OCI-LY1 (cell line): Measurements from ENCODE around the gene CAVIN1.

ENCODE experiments used
- EZH2 ChIP-seq: fragments of 200-600 bp; sonication (generic), shearing (Covaris generic); IDR thresholded peaks from 2 replicates; pipeline ENCODE4 v1.8.0; 2017; ENCODE audit warnings: borderline replicate concordance, mixed run types, mild to moderate bottlenecking, antibody characterized with exemption, low read length, moderate library complexity, mixed read lengths
- TF ChIP-seq, protein P1 (sequence below): fragments of 200-600 bp; sonication (generic), shearing (Covaris generic); IDR thresholded peaks from 2 replicates; pipeline ENCODE4 v1.5.1; 2017; ENCODE audit warnings: mild to moderate bottlenecking, antibody characterized with exemption, low read length, moderate library complexity, mixed read lengths

DNA sequence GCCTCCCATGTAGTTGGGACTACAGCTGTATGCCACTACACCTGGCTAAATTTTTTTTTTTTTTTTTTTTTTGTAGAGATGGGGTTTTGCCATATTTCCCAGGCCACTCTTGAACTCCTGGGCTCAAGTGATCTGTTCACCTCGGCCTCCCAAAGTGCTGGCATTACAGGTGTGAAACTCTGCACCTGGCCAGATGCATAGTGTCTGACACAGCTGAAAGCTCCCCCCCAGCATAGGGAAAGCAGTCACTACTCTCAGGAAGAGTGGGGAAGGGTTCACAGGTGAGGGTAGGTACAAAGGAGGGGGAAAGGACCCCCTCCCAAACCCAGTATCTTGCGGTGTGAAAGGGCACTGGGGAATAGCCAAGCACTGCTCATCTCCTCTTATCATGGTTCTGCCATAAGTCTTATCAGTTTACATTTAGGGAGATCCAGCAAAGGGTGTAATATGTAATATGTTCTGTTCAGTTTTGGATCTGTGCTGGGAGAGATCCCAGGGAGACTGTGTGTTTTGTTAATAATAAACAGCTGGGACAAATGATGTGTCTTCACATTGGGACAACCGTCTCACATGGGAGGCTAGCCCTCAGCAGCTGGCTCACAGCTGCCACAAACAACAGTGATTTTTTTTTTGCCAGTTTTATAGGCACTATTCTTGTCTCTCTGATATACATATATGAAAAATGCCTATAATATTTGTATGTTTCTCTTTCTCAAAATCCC, 6.8 kb upstream of the CAVIN1 start:
- TF ChIP-seq, protein P1, sequence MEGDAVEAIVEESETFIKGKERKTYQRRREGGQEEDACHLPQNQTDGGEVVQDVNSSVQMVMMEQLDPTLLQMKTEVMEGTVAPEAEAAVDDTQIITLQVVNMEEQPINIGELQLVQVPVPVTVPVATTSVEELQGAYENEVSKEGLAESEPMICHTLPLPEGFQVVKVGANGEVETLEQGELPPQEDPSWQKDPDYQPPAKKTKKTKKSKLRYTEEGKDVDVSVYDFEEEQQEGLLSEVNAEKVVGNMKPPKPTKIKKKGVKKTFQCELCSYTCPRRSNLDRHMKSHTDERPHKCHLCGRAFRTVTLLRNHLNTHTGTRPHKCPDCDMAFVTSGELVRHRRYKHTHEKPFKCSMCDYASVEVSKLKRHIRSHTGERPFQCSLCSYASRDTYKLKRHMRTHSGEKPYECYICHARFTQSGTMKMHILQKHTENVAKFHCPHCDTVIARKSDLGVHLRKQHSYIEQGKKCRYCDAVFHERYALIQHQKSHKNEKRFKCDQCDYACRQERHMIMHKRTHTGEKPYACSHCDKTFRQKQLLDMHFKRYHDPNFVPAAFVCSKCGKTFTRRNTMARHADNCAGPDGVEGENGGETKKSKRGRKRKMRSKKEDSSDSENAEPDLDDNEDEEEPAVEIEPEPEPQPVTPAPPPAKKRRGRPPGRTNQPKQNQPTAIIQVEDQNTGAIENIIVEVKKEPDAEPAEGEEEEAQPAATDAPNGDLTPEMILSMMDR: no peak
- no peak for TF ChIP-seq EZH2
